Stimulated activated CD8-positive, alpha-beta memory T cell treated with anti-CD3 and anti-CD28 coated beads, Interleukin-15, amount 100 ng/mL, for 4 hours (primary cell): ENCODE results near the gene PTTG2.
"Not testable (repeated sequence)": the region's sequence is repeated elsewhere in the genome, so short reads cannot be mapped to it uniquely, and the experiment has no call there.

Experiments used
- DNase-seq, 2 donors: peaks; one replicate each; pipeline ENCODE4 v3.0.0-alpha.2; 2020; ENCODE audit warnings: low read depth in 2 of 2

PTTG2 gene

DNA sequence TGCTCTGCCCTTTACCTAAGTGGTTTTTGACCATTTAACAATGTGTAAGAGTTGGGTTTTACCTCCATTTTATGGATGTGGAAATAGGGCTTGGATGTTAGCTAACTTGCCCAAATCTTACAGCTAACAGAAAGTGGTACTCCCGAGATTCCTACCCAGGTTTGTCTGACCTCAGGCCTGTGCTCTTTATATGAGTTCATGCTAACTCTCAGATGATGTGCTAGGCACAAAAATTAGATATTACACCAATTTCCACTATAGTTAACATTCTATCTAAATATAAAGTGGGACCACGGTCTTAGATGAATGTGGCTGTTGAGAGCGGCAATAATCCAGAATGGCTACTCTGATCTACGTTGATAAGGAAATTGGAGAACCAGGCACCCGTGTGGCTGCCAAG, at the start of gene PTTG2:
Gene PTTG2, plus strand, starts transcription at position 301 of the 400 bp plus-strand sequence. Its CDS starts 37 bp downstream, at position 338.
- no peak for DNase-seq

DNA sequence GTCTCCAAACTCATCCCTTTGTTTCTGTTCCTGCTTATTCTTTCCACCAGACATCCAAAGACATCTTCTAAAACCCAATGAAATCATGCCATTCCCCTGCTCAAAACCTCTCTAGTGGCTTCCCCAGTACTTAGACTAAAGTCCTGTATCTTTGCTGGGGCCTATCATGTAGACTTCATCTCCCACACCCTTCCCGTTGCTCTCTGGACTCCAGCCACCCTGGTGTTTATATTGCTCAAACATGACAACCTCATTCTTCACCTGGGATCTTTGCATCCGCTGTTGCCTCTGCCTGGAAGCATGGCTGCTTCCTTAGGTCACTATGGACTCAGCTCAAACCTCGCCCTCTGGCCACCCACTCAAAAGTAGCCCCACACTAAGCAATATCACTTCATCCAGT, 45.7 kb upstream of the PTTG2 start:
- DNase-seq = no peak

DNA sequence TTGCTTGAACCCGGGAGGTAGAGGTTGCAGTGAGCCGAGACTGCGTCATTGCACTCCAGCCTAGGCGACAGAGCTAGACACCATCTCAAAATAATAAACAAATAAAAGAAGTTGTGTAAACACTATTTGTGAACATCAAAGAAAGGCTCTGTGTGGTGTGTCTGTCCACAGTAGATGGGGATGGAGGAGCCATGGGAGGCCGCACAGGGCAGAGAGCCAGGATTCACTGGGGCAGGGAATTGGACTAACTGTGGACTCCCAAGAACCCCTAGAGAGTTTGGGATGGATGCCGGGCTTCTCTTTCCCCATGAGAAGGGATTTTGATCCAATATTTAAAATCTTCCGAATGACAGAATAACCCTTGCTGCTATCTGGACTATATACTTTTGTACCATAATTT, 42.8 kb upstream of the PTTG2 start:
- DNase-seq = no peak

DNA sequence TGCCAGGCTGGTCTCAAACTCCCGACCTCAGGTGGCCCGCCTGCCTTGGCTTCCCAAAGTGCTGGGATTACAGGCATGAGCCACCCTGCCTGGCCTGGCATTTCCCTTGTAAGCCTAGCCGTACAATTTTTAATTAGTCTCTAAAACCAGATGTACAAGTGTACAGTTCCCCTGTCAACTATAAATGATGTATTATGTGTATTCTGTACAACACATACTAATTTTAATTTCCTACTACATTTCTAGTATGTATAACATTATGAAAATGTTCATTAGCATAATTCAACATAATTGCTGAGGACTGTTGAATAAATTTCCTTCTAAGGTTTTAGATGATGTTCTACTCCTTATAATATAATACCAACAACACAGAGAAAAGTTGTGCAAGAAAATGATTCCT, 41.5 kb upstream of the PTTG2 start:
- DNase-seq = no peak

DNA sequence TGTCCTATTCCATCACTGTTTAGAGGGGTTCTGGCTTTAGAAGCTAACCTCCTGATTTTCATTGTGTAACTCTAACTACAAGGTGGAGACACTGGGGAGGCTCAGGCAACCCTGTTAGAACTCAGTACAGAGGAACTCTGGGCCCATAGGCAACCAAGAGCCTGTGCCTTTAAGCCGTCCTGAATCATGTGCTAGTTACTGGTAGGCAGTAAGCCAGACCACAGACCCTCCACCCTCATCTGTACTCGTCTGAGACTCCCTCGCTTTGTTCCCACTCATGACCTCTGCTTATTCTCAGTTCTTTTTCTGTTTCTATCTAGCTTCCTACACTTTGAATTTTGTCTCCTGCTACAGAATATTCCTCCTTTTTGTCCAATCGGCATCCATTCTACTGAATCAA, 37.9 kb upstream of the PTTG2 start:
- no peak for DNase-seq

DNA sequence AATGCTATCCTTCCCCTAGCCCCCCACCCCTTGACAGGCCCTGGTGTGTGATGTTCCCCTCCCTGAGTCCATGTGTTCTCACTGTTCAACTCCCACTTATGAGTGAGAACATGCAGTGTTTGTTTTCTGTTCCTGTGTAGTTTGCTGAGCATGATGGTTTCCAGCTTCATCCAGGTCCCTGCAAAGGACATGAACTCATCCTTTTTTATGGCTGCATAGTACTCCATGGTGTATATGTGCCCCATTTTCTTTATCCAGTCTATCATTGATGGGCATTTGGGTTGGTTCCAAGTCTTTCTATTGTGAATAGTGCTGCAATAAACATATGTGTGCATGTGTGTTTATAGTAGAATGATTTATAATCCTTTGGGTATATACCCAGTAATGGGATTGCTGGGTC, 37.1 kb upstream of the PTTG2 start:
- not testable (repeated sequence) for DNase-seq

DNA sequence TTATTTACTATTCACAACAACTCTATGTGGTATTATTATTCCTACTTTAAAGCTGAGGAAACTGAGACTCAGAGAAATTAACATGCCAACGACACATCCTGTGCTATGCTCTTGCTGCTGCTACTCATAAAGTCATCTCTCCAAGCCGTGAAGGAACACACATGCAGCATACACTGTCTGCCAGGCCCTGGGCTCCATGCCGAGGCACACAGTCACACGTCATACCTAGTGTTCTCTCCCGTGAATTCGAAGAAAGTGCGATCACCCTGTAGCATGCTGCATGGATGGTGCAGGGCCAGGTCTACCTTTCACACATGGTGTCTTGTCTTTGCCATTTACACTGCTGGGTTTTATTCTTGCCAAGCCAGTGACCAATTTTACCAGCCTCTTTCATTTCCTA, 35.3 kb upstream of the PTTG2 start:
- no peak for DNase-seq

DNA sequence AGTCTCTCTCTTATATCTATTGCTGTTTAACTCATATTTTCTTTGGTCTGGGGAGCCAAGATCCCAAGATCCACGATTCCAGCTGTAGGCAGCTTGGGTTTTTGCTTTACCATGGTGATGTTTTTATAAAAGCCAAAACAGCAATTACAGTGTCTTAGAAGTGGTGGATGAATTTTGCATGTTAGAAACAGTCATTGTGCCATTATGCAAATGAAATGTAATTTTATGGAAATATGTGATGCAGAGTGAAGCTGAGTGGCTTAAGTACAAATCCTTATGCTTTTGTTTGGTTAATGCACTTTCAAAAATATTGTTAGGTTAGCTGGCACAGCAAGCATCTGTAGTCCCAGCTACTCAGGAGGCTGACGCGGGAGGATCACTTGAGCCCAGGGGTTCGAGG, 32.8 kb upstream of the PTTG2 start:
- no peak for DNase-seq

DNA sequence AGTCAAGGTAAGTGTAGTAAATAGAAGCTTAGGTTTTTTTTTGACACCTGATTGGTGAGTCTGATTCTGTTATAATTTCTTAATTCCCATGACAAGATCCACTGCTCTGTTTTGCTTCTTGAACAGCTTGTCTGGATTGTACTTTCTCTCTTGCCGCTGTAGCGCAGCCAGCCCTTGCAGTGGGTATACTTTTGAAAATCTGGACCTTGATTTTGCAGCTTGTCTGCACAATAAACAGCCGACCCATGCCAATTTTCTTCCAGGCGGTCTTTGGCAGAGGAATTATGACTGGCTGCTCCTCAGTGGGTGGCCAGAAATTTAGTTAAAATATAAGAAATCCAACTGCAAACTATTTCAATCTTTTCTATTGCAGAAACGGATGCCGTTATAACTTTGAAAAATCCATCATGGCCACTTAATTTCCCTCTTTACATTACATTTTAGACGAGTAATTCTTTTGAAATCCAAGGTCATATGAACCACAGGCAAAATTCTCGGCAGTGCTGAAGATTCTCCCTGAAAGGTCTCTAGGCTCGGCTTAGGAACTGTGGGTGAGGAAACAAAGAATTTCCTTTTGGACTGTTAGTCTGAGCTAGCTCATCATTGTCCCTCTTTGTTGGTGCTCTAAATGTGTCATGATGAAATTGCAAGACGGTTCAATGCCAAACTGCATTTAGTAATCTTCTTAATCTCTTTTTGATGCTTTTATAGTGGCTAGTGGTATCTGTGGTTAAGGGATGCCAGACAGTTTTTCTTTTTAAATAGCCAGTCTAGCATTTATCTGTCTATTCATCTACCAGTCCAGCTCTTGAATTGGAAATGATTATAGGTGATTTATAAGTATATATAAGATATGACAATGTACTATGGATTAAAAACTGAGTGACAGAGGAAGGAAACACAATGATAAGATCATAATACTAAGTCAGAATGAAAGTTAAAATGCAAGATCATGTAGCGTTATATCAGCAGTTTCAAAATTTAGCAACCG, 31.5 kb upstream of the PTTG2 start:
- DNase-seq = no peak

DNA sequence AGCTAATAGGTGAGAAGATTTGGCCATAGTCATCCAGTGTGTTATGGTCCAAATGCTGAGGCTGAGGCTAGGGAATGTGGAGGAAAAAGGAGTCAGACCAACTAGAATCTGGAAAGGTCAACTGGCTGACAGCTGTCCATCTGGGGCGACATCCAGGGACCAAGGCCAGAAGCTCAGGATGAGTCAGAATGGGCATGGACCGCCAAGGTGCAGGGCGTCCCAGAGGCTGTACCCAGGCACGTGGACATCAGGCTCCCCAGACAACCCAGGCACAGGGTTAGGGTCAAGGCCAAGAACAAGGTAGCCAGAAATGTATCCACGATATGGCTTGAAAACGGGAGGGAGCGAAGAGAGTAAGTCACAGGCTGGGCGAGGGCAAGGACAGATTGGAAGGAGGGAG, 26.1 kb upstream of the PTTG2 start:
- DNase-seq = no peak

DNA sequence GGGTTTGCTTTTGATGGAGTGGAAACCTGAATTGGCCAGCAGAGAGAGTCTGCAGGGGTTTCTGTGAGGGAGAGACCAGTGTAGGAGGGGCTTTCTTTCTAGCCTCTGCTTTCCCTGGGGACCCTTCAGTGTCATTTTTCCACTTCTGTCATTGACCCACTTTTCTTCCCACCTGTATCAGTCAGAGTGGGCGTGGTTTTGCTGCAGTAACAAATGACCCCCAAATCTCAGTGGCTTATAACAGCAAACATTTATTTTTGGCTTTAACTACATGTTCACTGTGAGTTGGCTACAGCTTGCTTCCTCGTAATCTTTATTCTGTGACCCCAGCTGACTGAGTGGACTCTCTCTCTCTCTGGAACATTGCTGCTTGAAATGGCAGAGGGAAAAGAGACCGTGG, 25.6 kb upstream of the PTTG2 start:
- DNase-seq = no peak

DNA sequence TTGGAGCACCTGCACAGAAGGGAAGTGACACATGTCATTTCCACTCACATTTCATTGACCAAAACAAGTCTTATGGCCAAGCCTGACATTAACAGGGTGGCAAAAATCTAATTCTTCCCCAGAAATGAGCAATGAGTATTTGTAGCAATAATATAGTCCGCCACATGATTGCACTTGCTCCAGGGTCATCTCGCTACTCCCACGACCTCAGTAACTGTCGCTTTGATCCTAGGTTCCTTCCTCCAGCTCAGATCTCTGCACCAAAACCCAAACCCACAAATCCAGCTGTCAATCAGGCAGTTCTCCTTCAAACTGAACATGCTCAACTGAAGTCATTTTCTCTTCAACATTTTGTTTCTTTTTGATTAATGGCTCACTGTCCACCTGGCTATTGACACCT, 25.2 kb upstream of the PTTG2 start:
- no peak for DNase-seq

DNA sequence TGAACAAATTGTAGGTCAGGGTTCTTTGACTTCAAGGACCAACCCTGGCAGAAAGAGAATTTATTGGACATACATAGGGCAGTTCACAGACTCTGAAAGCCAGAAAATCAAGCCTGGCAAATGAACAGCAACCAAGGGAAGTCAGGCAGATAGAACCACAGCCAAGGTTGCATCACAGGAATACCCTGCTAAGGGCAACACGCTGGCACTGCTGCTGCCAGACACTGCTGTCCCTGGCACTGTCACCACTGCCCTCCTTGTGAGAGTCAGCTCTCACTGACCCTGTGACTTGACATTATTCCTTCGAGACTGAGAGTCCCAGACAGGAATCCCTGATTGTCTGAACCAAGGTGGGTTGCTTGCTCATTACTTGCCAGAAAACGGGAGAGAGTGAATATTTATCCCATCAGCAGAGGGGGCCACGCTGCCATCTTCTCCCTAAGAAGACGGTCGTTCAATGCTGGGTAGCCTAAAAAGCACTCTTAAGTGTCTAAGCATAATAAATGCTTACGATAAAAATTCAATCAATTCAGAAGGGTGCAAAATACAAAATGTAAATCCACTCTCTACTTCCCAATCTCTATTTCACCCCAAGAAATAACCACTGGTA, 23.2 kb upstream of the PTTG2 start:
- DNase-seq = no peak

DNA sequence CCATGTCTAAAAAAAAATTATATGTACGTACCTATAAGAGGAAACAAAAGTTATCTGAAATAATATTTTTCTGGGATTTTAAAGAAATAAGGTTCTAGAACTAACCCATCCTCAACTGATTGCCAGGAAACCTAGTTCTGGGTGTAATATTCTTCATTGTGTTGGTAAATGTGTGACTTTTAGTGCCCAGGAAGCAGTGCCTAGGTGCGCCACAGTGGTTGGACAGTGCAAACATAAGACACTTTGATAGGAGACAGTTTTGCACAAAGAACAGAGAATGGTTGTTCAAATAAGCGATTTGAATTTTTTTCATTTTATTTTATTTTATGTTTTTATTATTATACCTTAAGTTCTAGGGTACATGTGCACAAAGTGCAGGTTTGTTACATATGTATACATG, 22.0 kb upstream of the PTTG2 start:
- DNase-seq = no peak

DNA sequence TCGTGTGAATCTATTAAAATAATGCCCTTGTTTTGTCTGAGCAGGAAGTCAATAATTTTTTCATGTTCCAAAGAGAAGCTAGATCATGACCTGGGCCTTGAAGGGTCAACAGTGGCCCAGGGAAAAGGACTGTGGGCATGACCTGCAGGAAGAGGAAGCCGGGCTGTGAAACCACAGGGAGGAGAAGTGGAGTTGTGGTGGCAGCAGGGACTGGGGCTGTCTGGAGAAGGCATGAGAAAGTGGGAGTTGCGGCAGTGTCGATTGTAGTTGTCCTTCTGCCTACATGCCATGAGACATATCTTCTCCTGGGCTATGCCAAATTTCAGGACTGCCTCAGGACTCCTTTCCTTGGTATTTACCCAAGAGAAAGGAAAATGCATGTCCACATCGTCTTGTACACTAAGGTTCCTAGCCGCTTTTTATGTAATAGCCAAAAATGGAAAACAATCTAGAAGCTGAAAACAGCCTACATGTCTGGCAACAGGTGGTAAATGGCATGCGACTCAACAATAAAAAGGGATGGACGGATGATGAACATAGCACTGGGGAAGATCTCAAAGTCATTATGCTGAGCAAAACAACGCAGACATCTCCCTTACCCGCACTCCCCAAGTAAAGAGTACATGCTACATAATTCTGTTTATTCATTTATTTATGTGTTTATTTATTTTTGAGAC, 13.6 kb upstream of the PTTG2 start:
- DNase-seq = no peak

DNA sequence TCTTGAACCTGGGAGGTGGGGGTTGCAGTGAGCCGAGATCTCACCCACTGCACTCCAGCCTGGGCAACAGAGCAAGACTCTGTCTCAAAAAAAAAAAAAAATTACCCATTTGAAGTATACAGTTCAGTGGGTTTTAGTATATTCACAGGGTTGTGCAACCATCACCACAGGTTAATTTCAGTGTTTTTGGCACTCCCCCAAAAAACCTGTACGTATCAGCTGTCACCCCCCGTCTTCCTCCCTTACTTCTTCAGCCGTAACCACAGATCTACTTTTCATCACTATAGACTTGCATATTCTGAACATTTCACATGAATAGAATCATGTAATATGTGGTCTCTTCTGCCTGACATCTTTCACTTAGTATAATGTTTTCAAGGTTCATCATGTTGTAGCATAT, 11.7 kb upstream of the PTTG2 start:
- no peak for DNase-seq

DNA sequence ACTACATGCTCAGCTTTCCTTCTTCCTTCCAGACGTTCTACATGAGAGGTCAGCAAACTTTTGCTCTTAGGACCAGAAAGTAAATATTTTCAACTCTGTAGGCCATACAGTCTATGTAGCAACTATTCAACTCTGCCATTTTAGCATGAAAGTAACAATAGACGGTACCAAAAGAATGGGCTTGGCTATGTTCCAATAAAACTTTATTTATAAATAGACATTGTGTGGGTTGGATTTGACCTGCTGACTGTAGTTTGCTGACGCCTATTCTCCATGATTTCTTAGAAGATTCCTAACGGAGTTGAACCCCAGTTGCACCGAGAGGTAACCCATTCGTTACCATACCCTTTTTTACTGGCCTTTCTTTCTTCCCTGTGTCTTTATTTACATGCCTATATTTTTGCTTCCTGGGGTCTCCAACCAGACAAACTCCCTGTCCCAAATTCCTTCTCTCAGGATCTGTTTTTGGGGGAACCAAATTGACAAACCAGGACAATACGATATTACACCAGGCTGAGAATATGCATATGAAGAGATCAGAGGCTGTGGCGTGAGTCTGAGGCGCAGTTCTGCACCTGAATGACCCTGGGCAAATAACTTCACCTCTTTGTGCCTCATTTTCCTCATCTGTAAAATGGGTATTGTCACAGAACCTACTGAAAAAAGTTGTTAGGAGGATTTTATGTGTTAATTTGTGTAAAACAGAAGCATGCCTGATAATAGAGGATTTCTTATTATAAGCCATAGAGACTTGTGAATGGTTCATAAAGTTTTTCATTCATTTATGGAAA, 10.4 kb upstream of the PTTG2 start:
- DNase-seq = no peak

DNA sequence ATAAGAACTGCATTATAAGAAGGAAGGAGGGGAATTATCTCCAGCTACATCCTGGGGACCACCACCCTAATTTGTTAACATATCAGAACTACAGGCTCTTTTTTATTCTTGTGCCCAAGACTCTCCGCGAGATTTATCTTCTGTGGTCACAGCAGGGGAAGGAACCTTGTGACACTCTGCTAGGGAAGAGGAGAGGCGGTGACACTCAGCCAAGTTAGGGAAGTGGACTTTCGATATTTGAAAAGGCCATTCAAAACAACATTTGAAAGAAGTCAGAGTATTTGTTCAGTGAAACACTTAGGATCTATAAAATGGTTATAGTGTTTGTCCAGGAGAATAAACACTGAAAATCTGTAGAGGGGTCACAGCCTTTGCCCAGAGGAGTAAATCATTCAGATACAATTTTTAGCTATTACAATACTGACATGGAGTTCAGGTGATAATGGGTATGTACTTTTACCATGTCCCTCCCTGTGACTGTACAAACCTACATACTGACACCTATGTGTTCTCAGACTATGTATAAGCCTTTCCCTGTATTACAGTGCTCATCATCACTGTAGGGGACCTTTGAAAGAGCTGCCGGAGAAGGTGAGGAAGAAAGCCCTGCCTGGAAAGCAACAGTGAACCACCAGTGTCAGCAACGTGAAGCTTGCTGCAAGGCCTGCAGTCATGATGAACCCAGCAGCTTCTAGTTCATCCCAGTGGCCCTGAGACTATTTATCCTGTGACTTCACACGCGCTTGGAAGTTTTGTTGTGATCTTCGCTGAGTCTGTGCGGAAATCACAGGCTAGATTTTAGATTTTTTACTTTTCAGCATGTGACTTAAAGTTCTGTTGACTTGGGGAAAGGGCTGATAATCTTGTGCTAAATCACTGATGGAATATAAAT, 8.5 kb upstream of the PTTG2 start:
- DNase-seq = no peak

DNA sequence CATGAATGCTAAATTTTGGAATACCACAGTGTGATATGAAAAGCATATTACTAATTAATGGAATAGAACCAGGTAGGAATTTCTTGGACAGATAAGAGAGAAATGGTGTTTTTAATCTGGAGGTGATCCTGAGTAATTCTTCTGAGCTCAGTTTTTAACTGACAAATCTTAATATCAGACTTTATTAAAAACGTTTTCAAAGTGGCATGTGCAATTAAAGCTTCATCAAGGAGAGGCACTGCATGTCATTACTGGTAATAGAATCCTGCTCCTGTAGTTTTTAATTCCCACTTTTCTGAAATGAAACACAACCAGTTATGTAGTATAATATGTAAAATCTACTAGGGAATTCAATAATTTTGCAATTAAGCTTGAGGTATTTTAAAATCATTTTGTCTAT, 7.0 kb upstream of the PTTG2 start:
- no peak for DNase-seq

DNA sequence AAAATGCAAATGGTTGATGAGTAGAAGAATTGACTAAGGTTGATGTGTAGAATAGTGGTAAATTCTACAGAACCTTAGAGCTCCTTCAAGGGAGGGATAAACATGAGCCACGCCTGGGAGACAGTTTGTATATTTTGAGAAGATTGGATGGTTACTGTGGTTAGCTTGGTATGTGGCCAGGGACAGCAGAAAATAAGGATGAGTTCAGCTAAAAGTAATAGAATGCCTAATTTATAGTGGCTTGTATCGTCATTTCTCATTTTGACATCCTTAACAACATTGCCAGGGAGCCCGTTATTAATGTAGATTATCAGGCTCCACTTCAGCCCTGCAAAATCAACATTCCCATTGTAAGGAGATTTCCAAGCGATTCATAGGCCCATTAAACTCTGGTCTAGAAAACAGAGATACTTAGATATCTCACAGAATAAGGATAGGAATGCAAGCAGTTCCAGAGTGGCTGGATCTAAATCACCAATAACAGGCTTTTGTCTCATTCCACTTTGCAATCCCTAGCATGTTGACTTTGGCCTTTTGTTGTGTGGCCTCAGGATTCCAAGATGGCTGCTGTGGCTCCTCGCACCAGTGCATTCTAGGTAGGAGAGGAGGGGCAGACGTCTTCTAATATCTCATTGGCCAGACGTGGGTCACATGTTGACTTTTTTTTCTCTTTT, 6.4 kb upstream of the PTTG2 start:
- no peak for DNase-seq
